ENCODE data around the gene CPN2. TPM values are rescaled to one million over a fixed set of nuclear protein-coding genes. Genes with fewer than 3 reads are reported as not detected.

CPN2 gene
- total RNA-seq, 1 experiment from 2014 or later: 0.09 TPM

- ChIA-PET CTCF (interaction anchor here (0.9 to 1.5 kb wide), 3 partner anchors 24 to 104 kb away, joined by 3 to 4 read pairs (median 3); no protein-coding TSS in a partner anchor), POLR2A (no interaction called here)
- H3K9me3 Mint-ChIP-seq: no peaks in the 10 kb centered on the region
- no peaks in the 10 kb centered on the region for H3K36me3 Mint-ChIP-seq
- H3K27me3 Mint-ChIP-seq (ENCODE audit: low read depth): peaks cover 16% of the 10 kb centered on the region
- H3K27ac Mint-ChIP-seq: no peak overlapping the region
- H3K4me1 Mint-ChIP-seq: peaks cover 24% of the 10 kb centered on the region
- DNase-seq (ENCODE audit: low spot score): no peak
- H3K4me3 Mint-ChIP-seq: no peak overlapping the region
- ATAC-seq: peak; percentile 10; the same call in 1 of the 2 replicates
- TF ChIP-seq USF2 (CRISPR knock-in tag; IDR thresholded peaks at IDR 0.05): no peak
Measured at GRCh38 chr3:194367992-194368841, 17.1 kb upstream of the CPN2 start.

- H3K4me3 Mint-ChIP-seq: no peak overlapping the region
- H3K4me1 Mint-ChIP-seq: peaks cover 24% of the 10 kb centered on the region
- POLR2A ChIA-PET: no interaction called here
- H3K27ac Mint-ChIP-seq: no peak overlapping the region
- H3K27me3 Mint-ChIP-seq (ENCODE audit: low read depth): peaks cover 16% of the 10 kb centered on the region
- H3K36me3 Mint-ChIP-seq: no peaks in the 10 kb centered on the region
- TF ChIP-seq FOXP4 (CRISPR knock-in tag; IDR thresholded peaks at IDR 0.05) (no peak), RELA (CRISPR knock-in tag; IDR thresholded peaks at IDR 0.05; ENCODE audit: borderline replicate concordance) (no peak), ZNF512 (CRISPR knock-in tag; IDR thresholded peaks at IDR 0.05; ENCODE audit: borderline replicate concordance) (no peak), PRRX2 (CRISPR knock-in tag; IDR thresholded peaks at IDR 0.05) (no peak), RORB (CRISPR knock-in tag; IDR thresholded peaks at IDR 0.05) (no peak), ATF6 (CRISPR knock-in tag; IDR thresholded peaks at IDR 0.05) (no peak), AFF4 (CRISPR knock-in tag; IDR thresholded peaks at IDR 0.05; ENCODE audit: borderline replicate concordance) (no peak), SOX15 (CRISPR knock-in tag; IDR thresholded peaks at IDR 0.05) (no peak), CREB1 (CRISPR knock-in tag; IDR thresholded peaks at IDR 0.05) (no peak), ZMAT4 (CRISPR knock-in tag; IDR thresholded peaks at IDR 0.05) (no peak), ETV6 (CRISPR knock-in tag; IDR thresholded peaks at IDR 0.05) (no peak), E2F1 (CRISPR knock-in tag; IDR thresholded peaks at IDR 0.05) (no peak), ZNF232 (CRISPR knock-in tag; IDR thresholded peaks at IDR 0.05) (no peak), TP53 (CRISPR knock-in tag; IDR thresholded peaks at IDR 0.05) (no peak)
- CTCF ChIA-PET: no interaction called here
- no peak for DNase-seq (ENCODE audit: low spot score)
- no peak for ATAC-seq
- no peaks in the 10 kb centered on the region for H3K9me3 Mint-ChIP-seq
Measured at GRCh38 chr3:194365978-194366490, 14.9 kb upstream of the CPN2 start.

Measured in WTC11 (cell line).